VCaP (cell line): ENCODE results near the gene FBN1.

Experiments used
- H3K27ac ChIP-seq: fragments of 450-650 bp; 2 replicates; pipeline ENCODE4 v1.5.1; 2017
- TF ChIP-seq, protein P1 (sequence below): fragments of 450-650 bp; conservative IDR thresholded peaks from 2 replicates; pipeline ENCODE4 v1.5.1; 2017; ENCODE audit warnings: mild to moderate bottlenecking, moderate library complexity

Gene FBN1

DNA sequence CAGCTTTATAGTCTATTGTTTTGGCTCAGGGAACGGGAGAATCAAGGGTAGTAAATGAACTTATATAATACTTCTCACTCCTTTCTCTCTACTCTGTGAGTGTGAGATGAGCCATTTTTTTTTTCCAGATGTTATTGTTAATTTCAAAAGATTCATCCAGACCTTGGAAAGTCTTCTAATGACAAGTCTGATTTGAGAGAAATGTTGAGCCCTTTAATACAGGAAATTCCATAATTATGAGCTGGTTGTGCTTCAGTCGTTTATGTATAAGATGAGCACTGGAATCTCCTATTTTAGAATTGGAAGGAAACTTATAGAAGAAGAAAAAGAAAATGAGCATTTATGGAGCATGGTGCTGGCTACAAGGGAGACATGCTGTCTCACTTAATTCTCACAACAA, 92.0 kb downstream of the FBN1 start:
- TF ChIP-seq, protein P1, sequence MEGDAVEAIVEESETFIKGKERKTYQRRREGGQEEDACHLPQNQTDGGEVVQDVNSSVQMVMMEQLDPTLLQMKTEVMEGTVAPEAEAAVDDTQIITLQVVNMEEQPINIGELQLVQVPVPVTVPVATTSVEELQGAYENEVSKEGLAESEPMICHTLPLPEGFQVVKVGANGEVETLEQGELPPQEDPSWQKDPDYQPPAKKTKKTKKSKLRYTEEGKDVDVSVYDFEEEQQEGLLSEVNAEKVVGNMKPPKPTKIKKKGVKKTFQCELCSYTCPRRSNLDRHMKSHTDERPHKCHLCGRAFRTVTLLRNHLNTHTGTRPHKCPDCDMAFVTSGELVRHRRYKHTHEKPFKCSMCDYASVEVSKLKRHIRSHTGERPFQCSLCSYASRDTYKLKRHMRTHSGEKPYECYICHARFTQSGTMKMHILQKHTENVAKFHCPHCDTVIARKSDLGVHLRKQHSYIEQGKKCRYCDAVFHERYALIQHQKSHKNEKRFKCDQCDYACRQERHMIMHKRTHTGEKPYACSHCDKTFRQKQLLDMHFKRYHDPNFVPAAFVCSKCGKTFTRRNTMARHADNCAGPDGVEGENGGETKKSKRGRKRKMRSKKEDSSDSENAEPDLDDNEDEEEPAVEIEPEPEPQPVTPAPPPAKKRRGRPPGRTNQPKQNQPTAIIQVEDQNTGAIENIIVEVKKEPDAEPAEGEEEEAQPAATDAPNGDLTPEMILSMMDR: no peak
- H3K27ac ChIP-seq: no peak overlapping the region

DNA sequence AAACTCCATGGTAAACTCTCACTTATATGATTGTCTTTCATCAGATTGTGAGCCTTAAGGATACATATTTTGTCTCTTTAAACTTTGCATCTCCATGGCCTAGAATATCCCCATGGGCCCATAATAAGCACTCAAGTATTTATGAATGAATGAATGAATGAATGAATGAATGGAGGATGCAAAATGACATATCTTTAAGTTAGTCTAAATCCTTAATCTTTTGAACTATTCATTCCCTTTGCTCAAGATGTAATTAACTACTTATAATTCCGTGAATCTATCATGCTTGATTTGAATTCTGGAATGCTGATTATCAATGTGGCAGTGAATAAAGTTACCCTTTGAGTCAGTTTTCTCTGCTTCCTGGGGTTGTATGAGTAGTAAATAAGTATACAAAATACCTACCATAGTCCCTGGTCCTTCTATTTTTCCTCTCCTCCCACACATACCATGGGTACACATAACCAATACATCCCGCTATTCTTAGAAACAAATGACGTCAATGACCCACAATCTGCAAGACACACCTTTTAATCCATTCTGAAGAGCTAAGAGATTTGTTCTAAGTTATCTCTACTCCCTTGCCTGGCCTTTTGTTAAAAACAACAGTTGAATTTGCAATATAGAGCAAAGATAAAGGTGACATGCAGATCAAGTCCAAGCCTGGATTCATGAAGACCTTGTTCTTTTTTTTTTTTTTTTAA, 94.5 kb downstream of the FBN1 start:
- no peak overlapping the region for H3K27ac ChIP-seq
- TF ChIP-seq, protein P1: no peak

DNA sequence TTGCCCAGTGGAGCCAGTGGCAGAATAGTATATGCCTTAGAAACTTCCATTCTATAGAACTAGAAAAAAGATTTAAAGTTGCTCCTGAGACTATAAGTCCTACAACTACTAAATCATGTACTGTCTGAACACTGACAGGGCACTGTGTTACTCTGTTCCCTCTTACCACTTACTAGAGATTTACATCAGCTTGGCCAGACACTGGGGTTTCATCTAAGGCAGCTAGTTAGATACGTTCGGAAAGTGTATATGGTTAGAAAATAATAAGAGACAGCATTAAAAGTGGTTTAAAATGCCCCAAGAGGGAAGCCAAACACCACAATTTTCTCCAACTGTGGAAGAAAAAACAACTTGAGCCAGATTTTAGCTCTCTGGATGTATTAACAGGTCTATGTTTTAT, 97.1 kb downstream of the FBN1 start:
- H3K27ac ChIP-seq: no peak overlapping the region

DNA sequence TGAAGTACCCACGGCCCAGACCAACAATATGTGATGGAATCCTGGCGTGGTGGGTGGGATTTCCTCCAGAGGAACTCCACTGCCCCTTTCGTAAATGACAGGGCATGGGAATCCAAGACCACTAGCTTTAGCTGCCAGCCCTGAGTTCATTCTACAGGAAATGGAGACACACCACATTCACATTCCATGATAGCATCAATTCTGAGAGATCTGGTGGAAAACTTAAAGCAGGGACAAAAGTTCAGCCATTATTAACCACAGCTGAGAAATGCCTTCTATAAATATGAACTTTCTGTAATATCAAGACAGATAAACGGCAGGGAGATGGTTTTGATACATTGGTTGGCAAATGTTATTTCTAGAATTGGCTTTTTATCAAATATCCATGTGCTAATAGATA, 98.2 kb downstream of the FBN1 start:
- no peak overlapping the region for H3K27ac ChIP-seq
- TF ChIP-seq, protein P1: no peak

More for the DNA sequence above, 97.1 kb downstream of the FBN1 start:
- TF ChIP-seq, protein P1: no peak

DNA sequence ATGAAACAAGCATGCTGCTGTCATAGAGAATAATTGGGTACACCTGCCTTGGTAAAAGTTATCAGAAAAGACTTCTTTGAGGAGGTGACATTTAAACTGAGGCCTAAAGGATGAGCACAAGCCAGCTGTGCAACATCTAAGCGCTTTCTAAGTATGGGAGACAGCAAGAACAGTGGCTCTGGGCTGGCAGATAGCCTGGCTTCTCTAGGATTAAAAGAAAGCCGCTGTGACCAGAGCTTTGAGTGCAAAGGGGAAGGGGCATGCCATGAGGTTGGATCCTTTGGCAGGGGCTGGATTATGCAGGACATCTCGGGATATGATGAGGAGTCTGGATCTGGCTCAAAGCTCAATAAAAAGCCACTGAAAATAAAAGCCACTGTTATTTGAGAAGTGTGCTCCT, 99.2 kb downstream of the FBN1 start:
- TF ChIP-seq, protein P1: no peak
- H3K27ac ChIP-seq: no peak overlapping the region

DNA sequence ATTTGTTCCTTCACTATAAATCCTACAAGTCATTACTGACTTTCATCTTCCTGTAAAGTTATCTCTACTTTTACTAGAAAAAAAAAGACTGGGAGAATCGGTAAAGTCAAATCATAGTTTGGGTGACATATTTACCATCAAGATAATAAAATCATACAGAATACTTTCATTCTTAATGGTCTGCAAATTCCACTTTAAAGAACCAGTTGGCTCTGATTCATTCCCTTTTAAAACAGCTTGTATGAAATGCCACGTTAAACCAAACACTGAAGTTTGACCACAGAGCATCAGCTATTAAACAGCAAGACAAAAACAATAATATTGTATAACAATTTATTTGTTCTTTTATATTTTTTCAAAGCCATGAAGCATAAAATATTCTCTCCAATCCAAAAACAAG, 100.7 kb downstream of the FBN1 start:
- TF ChIP-seq, protein P1: no peak
- H3K27ac ChIP-seq: no peak overlapping the region

DNA sequence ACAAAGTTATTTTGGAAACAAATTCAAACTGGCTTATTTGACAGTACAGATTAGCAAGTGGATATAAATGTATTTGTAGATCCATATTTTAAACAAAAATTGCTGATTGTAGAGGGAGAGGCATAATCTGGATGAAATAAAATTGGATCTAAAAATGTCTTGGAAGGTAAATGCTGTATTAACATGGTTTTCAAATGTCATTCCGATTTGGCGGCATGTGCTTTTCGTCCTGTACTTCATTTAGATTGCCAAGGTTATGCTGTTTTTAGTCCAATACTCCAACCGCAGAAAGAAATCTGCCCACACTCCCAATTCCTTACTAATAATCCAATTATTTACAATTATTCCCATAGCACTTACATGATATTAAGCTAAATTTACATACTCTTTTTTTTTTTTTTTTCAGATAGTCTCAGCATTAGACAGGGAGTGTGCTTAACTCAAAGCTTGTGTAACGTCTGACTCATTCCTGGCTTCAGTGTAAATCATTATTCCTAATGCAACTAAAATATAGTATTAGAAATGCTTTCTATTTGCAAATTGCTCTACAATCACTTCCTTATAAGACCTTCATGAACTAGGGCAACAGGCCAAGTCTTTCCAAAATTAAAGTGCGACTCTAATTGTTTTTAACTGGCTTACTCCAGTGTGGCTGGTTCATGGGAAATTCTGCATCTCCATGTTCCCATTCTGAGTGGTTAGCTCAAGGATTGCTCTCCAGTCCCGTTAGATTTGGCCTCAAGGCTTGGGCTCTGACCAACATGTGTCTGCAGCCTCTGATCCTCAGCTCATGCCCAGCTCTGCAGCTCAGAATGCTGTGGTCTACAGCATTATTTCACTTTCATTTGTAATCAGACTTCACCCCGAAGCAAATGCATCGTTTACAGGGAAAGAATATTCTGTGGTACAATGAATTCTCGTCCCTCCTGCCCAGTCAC, 103.9 kb downstream of the FBN1 start:
- no peak overlapping the region for H3K27ac ChIP-seq

More for the DNA sequence above, 103.9 kb downstream of the FBN1 start:
- TF ChIP-seq, protein P1: no peak
